SK-N-SH (cell line): Measurements from ENCODE around the gene CDHR3.

Source experiments
- CTCF ChIP-seq: fragments of 200-600 bp; sonication (generic); IDR thresholded peaks from 2 replicates; pipeline ENCODE4 v1.6.1; 2017; ENCODE audit warnings: antibody characterized with exemption, mild to moderate bottlenecking, moderate library complexity
- MAX ChIP-seq: IDR thresholded peaks from 2 replicates; pipeline ENCODE4 v1.4.0; 2012; ENCODE audit warnings: low read depth
- NFIC ChIP-seq: IDR thresholded peaks from 2 replicates; pipeline ENCODE4 v1.4.0; 2012; ENCODE audit warnings: borderline replicate concordance
- POLR2AphosphoS5 ChIP-seq: IDR thresholded peaks from 2 replicates; pipeline ENCODE4 v1.6.1; 2012; ENCODE audit warnings: low read depth, low read length
- RAD21 ChIP-seq: IDR thresholded peaks from 2 replicates; pipeline ENCODE4 v1.6.1; 2012; ENCODE audit warnings: mild to moderate bottlenecking, low read length
- REST ChIP-seq: IDR thresholded peaks from 2 replicates; pipeline ENCODE4 v1.6.1; 2012; ENCODE audit warnings: mild to moderate bottlenecking, low read depth, low read length, moderate library complexity
- RFX5 ChIP-seq: IDR thresholded peaks from 2 replicates; pipeline ENCODE4 v1.6.1; 2012; ENCODE audit warnings: mild to moderate bottlenecking, improper control_type of control experiment, low read length
- SIN3A ChIP-seq: IDR thresholded peaks from 2 replicates; pipeline ENCODE4 v1.6.1; 2012; ENCODE audit warnings: low read depth, mild to moderate bottlenecking, low read length, moderate library complexity, borderline replicate concordance
- TEAD4 ChIP-seq: IDR thresholded peaks from 2 replicates; pipeline ENCODE4 v1.4.0; 2012; ENCODE audit warnings: mild to moderate bottlenecking, borderline replicate concordance; ENCODE audit not compliant: insufficient read depth
- ZBTB33 ChIP-seq: IDR thresholded peaks from 2 replicates; pipeline ENCODE4 v1.4.0; 2012; ENCODE audit warnings: low read depth, borderline replicate concordance

- TF ChIP-seq CTCF: no peak
- no peak for TF ChIP-seq POLR2AphosphoS5
- no peak for TF ChIP-seq RAD21
- no peak for TF ChIP-seq ZBTB33
- TF ChIP-seq REST: no peak
- no peak for TF ChIP-seq RFX5
- no peak for TF ChIP-seq SIN3A
- TF ChIP-seq MAX: no peak
- TF ChIP-seq TEAD4: no peak
- TF ChIP-seq NFIC: no peak
Observed at GRCh38 chr7:105987046-105987445, 24.0 kb downstream of the CDHR3 start.
